B cell (primary cell): ENCODE results near the gene SERINC5. TPM values are rescaled to one million over a fixed set of nuclear protein-coding genes. Genes with fewer than 3 reads are reported as not detected.
"Not testable (repeated sequence)": the region's sequence is repeated elsewhere in the genome, so short reads cannot be mapped to it uniquely, and the experiment has no call there.

ENCODE experiments used
- ATAC-seq: fragments of 200-7000 bp; cut with Tn5 transposase; one replicate; pipeline ENCODE4 v1.10.0; 2021; ENCODE audit warnings: low read depth, mild to moderate bottlenecking, moderate number of reproducible peaks, moderate library complexity
- CTCF ChIA-PET: fragments of 350-600 bp; sonication (Branson Sonifier 250); formaldehyde crosslinking; loops from one replicate; lab custom pipeline; 2021; ENCODE audit warnings: antibody characterized with exemption, inconsistent platforms; lab: Charles Lee
- POLR2A ChIA-PET: fragments of 350-600 bp; sonication (Branson Sonifier 250); formaldehyde crosslinking; loops from one replicate; lab custom pipeline; 2021; ENCODE audit warnings: antibody characterized with exemption; lab: Charles Lee
- DNase-seq: peaks from one replicate; pipeline ENCODE4 v3.0.0; 2013
- H2AFZ ChIP-seq: 2 replicates; pipeline ENCODE4 v1.6.1; 2012; ENCODE audit warnings: mild to moderate bottlenecking, low read depth, low read length; ENCODE audit not compliant: insufficient read depth, poor library complexity, severe bottlenecking
- H3K27ac ChIP-seq, 2 donors: 1 replicate in 1 of 2; 2 replicates in 1 of 2; pipeline ENCODE4 v1.5.1; 2012 to 2013; ENCODE audit warnings: low read length in 2 of 2, mild to moderate bottlenecking in 2 of 2, moderate library complexity in 1 of 2
- H3K27me3 ChIP-seq, 4 experiments: fragments of 200-600 bp in 1 of 4; sonication (generic) in 1 of 4; replicated peaks in 1 of 4; 1 replicate in 2 of 4; 2 replicates in 2 of 4; pipeline versions ENCODE4 v1.6.1 to v1.7.0; 2013 to 2016; ENCODE audit warnings: low read length in 3 of 4, mild to moderate bottlenecking in 2 of 4, mixed read lengths in 1 of 4, moderate library complexity in 1 of 4; ENCODE audit not compliant: insufficient read depth in 4 of 4, control insufficient read depth in 3 of 4; ENCODE audit errors: control extremely low read depth in 1 of 4
- H3K36me3 ChIP-seq, 2 experiments: replicated peaks in 1 of 2; 1 replicate in 1 of 2; 2 replicates in 1 of 2; pipeline versions ENCODE4 v1.6.1 to v1.7.1; 2013; ENCODE audit warnings: low read length in 1 of 2; ENCODE audit not compliant: insufficient read depth in 2 of 2, control insufficient read depth in 1 of 2; ENCODE audit errors: control extremely low read depth in 1 of 2, extremely low read depth in 1 of 2
- H3K4me1 ChIP-seq, 2 donors: fragments of 200-600 bp in 1 of 2; sonication (generic) in 1 of 2; 1 replicate in 1 of 2; 2 replicates in 1 of 2; pipeline versions ENCODE4 v1.5.1 to v1.6.1; 2013 to 2017; ENCODE audit warnings: low read length in 2 of 2; ENCODE audit not compliant: control insufficient read depth in 2 of 2, insufficient read depth in 2 of 2
- H3K4me2 ChIP-seq: replicated peaks from 2 replicates; pipeline ENCODE3; 2012; ENCODE audit warnings: mild to moderate bottlenecking, low read depth, low read length; ENCODE audit not compliant: poor library complexity, severe bottlenecking
- H3K4me3 ChIP-seq, 5 experiments: fragments of 200-600 bp in 1 of 5; sonication (generic) in 1 of 5; 1 replicate in 3 of 5; 2 replicates in 2 of 5; pipeline versions ENCODE4 v1.5.1 to v1.7.0; 2011 to 2016; ENCODE audit warnings: low read length in 4 of 5, mild to moderate bottlenecking in 4 of 5, low read depth in 2 of 5, control low read depth in 1 of 5, moderate library complexity in 1 of 5; ENCODE audit not compliant: insufficient read depth in 1 of 5; ENCODE audit errors: control extremely low read depth in 1 of 5, extremely low read depth in 1 of 5
- H3K79me2 ChIP-seq: fragments of 200-600 bp; sonication (generic); one replicate; pipeline ENCODE4 v1.6.0; 2016; ENCODE audit warnings: low read length; ENCODE audit not compliant: control insufficient read depth, insufficient read depth
- H3K9ac ChIP-seq: fragments of 200-600 bp; sonication (generic); 2 replicates; pipeline ENCODE4 v1.6.1; 2017; ENCODE audit warnings: mild to moderate bottlenecking, low read length, moderate library complexity
- H3K9me3 ChIP-seq, 3 donors: one replicate each; pipeline versions ENCODE4 v1.6.1 to v1.7.1; 2013; ENCODE audit warnings: low read length in 2 of 3; ENCODE audit not compliant: control insufficient read depth in 2 of 3, insufficient read depth in 1 of 3; ENCODE audit errors: control extremely low read depth in 1 of 3
- H4K20me1 ChIP-seq: 2 replicates; pipeline ENCODE4 v1.6.0; 2012; ENCODE audit warnings: mild to moderate bottlenecking, low read length; ENCODE audit not compliant: insufficient read depth, control insufficient read depth, poor library complexity, severe bottlenecking
- H3K27ac Mint-ChIP-seq: one replicate; pipeline ENCODE4 v1.8.0; 2021; ENCODE audit warnings: mixed read lengths
- H3K27me3 Mint-ChIP-seq: one replicate; pipeline ENCODE4 v1.8.0; 2021; ENCODE audit warnings: mixed read lengths
- H3K4me1 Mint-ChIP-seq: one replicate; pipeline ENCODE4 v1.8.0; 2021; ENCODE audit warnings: mixed read lengths
- H3K4me3 Mint-ChIP-seq: one replicate; pipeline ENCODE4 v1.8.0; 2021; ENCODE audit warnings: mixed read lengths
- H3K9me3 Mint-ChIP-seq: one replicate; pipeline ENCODE4 v1.8.0; 2022; ENCODE audit warnings: mixed read lengths; ENCODE audit not compliant: insufficient read depth
- CTCF ChIP-seq: fragments of 200-600 bp; IDR thresholded peaks from one replicate; pipeline ENCODE4 v1.8.0; 2022; ENCODE audit warnings: antibody characterized with exemption, mild to moderate bottlenecking
- EZH2 ChIP-seq: IDR thresholded peaks from 2 replicates; pipeline ENCODE4 v1.6.1; 2012; ENCODE audit warnings: borderline replicate concordance, low read depth, mild to moderate bottlenecking, moderate library complexity, low read length; ENCODE audit not compliant: insufficient read depth, poor library complexity, severe bottlenecking
- WGBS: methylation state at CpG from one replicate; pipeline ENCODE4 v1.1.5; 2013; ENCODE audit warnings: missing lambda C conversion rate; ENCODE audit not compliant: insufficient coverage; 5-methylcytosine and 5-hydroxymethylcytosine counted together
- intact Hi-C: fragments of 100-400 bp; cut with micrococcal nuclease; formaldehyde crosslinking; loops from one replicate; pipeline ENCODE4 v1.10.0; 2022
- polyA plus RNA-seq: library from polyadenylated mRNA; depleted of rRNA; stranded (reverse); fragments of >200 nt; gene quantifications from 2 replicates; pipeline ENCODE4 v1.2.3, GENCODE V29; 2012
- total RNA-seq, 2 donors: library from RNA; stranded (reverse); fragments of 120-200 nt in 1 of 2; gene quantifications; 1 replicate in 1 of 2; 2 replicates in 1 of 2; pipeline versions ENCODE4 v1.2.3 to v1.2.4, GENCODE V29; 2013 to 2022

Gene SERINC5
- total and polyA plus RNA-seq, 2 donors (not counting 1 experiment from before 2014, with no cell fraction given) = 2.4 to 9.5 TPM

GRCh38 chr5:80276186-80276585, 20.3 kb upstream of the SERINC5 start:
- H3K9me3 Mint-ChIP-seq = no peaks in the 10 kb centered on the region
- Histone ChIP-seq H3K9me3 (no peaks in the 10 kb centered on the region), H3K79me2 (no peaks in the 10 kb centered on the region), H3K27me3 (no peaks in the 10 kb centered on the region), H3K4me2 (no peak overlapping the region), H4K20me1 (no peaks in the 10 kb centered on the region), H2AFZ (no peak overlapping the region), H3K4me1 (no peaks in the 10 kb centered on the region), H3K9ac (no peak overlapping the region), H3K4me3 (no peak overlapping the region), H3K27ac (no peak overlapping the region), H3K36me3 (no peaks in the 10 kb centered on the region)
- H3K4me1 Mint-ChIP-seq = no peaks in the 10 kb centered on the region
- intact Hi-C loops = no loop called here
- TF ChIP-seq CTCF (no peak), EZH2 (no peak)
- ATAC-seq = no peak
- no peak for DNase-seq
- ChIA-PET CTCF (interaction anchor here (1.1 to 4.9 kb wide), 3 partner anchors 7 to 185 kb away, joined by 4 to 52 read pairs (median 4); no protein-coding TSS in a partner anchor), POLR2A (no interaction called here)
- no peak overlapping the region for H3K4me3 Mint-ChIP-seq
- no peak overlapping the region for H3K27ac Mint-ChIP-seq
- peaks cover 6% of the 10 kb centered on the region for H3K27me3 Mint-ChIP-seq

- Mint-ChIP-seq H3K27me3 (peaks cover 4% of the 10 kb centered on the region), H3K4me1 (peaks cover under 1% of the 10 kb centered on the region), H3K4me3 (no peak overlapping the region), H3K9me3 (no peaks in the 10 kb centered on the region), H3K27ac (no peak overlapping the region)
- no peak overlapping the region for H3K27ac ChIP-seq
- ChIA-PET POLR2A (no interaction called here), CTCF (interaction anchor here (0.7 to 4.9 kb wide), 6 partner anchors 8 to 184 kb away, joined by 4 to 52 read pairs (median 4); partner anchors contain the start of gene SERINC5)
- no peaks in the 10 kb centered on the region for H3K27me3 ChIP-seq
- H3K36me3 ChIP-seq = no peaks in the 10 kb centered on the region
- H4K20me1 ChIP-seq = no peaks in the 10 kb centered on the region
- H3K79me2 ChIP-seq = no peaks in the 10 kb centered on the region
- no peak overlapping the region for H3K4me3 ChIP-seq
- H3K4me1 ChIP-seq = peaks cover under 1 to 3% of the 10 kb centered on the region in 2 donors
- no peak overlapping the region for H3K9ac ChIP-seq
- no peak for DNase-seq
- no peak overlapping the region for H2AFZ ChIP-seq
- intact Hi-C loops = no loop called here
- no peaks in the 10 kb centered on the region for H3K9me3 ChIP-seq
- H3K4me2 ChIP-seq = no peak overlapping the region
- WGBS = 40% methylated on average over 1 of the region's 2 CpGs
- no peak for ATAC-seq
- TF ChIP-seq CTCF (no peak), EZH2 (no peak)
Observed at GRCh38 chr5:80275347-80275746, 19.5 kb upstream of the SERINC5 start.

DNA sequence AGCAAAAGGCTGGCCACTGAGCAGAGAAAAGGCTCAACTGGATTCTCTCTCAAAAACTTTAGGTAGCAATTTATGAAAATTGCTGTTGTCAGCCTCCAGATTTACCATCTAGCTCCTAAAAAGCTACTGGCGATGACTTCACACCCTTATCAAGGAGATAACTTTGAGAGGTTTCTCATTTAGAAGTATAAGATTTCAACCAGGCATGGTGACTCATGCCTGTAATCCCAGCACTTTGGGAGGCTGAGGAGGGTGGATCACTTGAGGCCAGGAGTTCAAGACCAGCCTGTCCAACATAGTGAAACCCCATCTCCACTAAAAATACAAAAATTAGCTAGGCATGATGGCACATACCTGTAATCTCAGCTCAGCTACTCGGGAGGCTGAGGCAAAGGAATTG, 14.7 kb upstream of the SERINC5 start:
- H3K27me3 ChIP-seq, H3K9me3 ChIP-seq, H3K4me3 Mint-ChIP-seq, H3K4me2 ChIP-seq, H3K4me1 Mint-ChIP-seq, H3K27me3 Mint-ChIP-seq, H3K27ac ChIP-seq, H3K4me1 ChIP-seq, H3K9ac ChIP-seq, ATAC-seq, H3K36me3 ChIP-seq, POLR2A ChIA-PET, intact Hi-C loops, H3K27ac Mint-ChIP-seq, H4K20me1 ChIP-seq, DNase-seq, H3K4me3 ChIP-seq, H3K79me2 ChIP-seq, H3K9me3 Mint-ChIP-seq: not testable (repeated sequence)
- peak overlapping the region; percentile 9 for H2AFZ ChIP-seq
- WGBS = 100% methylated on average over 1 of the region's 2 CpGs
- CTCF ChIA-PET = interaction anchor here (0.6 kb wide), 1 partner anchor 171 kb away, joined by 3 read pairs; no protein-coding TSS in a partner anchor
